SIG-M5 treated with dmso at 0.1 percent for 504 hours (cell line): ENCODE data around the gene LYPD4.

Experiments
- DNase-seq: peaks from one replicate; lab custom pipeline; 2025; ENCODE audit not compliant: unreplicated experiment; lab: John Stamatoyannopoulos, UW

LYPD4 gene, protein sequence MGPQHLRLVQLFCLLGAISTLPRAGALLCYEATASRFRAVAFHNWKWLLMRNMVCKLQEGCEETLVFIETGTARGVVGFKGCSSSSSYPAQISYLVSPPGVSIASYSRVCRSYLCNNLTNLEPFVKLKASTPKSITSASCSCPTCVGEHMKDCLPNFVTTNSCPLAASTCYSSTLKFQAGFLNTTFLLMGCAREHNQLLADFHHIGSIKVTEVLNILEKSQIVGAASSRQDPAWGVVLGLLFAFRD

DNA sequence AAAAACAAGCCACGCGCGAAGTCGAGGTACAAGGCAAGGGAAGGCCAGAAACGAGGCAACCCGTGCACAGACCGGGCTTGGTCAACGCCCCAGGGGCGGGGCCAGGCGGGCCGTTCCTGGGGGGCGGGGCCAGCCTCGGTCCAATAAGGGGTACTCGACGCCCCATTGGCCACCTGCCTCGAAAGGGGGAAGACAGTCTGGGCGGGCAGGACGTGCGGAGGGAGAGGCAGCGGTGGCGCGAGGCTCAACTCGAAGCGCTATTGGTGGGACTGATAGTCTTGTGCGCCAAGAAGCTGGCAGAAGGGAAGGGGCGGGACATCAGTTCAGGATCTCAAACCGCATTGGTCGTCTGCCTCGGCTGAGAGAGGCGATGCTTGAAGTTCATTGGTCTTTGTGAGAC is at the start of gene LYPD4:
TSS of gene LYPD4 (minus strand) at position 83 of the 400 bp plus-strand sequence. CDS start 5,398 bp downstream, outside the sequence.
- no peak for DNase-seq

GRCh38 chr19:41893899-41894298 is 49.4 kb upstream of the LYPD4 start:
- DNase-seq = no peak

- no peak for DNase-seq
Measured at GRCh38 chr19:41892173-41892902, 47.9 kb upstream of the LYPD4 start.

DNA sequence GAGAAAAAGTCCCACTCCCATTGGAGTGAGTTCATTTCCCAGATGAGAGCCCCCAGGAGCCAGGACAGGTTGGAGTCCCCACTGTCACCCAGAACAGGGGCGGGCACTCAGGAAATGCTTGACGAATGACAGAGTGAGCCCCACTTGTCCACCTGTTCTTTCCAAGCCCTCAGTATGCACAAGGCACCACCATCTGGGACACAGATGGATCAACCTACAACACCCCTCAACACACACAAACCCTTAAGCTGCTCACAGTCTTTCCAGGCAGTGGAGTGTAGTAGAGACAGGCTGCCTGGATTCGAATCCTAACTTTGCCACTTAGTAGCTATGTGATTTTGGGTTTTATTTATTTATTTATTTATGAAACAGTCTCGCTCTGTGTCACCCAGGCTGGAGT is 46.5 kb upstream of the LYPD4 start:
- DNase-seq = no peak

DNA sequence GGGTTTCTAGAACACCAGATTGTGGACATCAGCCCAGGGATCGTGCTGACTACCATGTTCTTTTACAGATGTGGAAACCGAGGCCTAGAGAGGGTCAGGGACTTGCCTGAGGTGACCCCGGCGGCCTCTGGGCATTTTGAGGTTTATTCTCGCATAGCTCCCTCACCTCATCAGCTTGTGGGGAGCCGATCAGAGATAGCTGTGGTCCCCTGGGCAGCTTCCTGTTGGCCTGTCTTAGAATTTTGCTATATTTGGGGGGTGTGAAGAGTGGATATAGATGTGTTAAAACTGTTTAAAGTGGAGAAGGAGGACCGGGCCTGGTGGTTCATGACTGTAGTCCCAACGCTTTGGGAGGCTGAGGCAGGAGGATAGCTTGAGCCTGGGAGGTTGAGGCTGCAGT is 45.4 kb upstream of the LYPD4 start:
- no peak for DNase-seq

DNA sequence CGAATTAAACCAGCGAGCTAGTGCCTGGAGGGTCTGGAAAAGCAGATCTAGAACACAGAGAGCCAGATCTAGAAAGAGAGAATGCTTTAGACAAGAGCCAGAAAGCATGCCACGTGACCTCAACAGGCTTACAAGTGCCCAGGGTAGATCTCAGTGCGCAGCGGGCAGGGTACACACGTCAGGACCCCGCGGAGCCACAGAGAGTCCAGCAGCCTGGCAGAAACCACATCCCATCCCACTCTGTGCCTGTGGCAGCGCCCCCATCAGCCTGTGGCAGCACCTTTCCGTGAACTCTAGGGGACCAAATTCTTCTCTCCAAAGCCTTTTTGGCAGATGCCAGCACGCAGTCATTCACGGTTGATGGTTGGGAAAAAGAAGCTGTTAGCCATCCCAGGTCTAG is 44.4 kb upstream of the LYPD4 start:
- DNase-seq = no peak

- DNase-seq = no peak
Measured at GRCh38 chr19:41887711-41888382, 43.4 kb upstream of the LYPD4 start.

GRCh38 chr19:41886761-41887710 is 42.6 kb upstream of the LYPD4 start:
- DNase-seq = no peak

DNA sequence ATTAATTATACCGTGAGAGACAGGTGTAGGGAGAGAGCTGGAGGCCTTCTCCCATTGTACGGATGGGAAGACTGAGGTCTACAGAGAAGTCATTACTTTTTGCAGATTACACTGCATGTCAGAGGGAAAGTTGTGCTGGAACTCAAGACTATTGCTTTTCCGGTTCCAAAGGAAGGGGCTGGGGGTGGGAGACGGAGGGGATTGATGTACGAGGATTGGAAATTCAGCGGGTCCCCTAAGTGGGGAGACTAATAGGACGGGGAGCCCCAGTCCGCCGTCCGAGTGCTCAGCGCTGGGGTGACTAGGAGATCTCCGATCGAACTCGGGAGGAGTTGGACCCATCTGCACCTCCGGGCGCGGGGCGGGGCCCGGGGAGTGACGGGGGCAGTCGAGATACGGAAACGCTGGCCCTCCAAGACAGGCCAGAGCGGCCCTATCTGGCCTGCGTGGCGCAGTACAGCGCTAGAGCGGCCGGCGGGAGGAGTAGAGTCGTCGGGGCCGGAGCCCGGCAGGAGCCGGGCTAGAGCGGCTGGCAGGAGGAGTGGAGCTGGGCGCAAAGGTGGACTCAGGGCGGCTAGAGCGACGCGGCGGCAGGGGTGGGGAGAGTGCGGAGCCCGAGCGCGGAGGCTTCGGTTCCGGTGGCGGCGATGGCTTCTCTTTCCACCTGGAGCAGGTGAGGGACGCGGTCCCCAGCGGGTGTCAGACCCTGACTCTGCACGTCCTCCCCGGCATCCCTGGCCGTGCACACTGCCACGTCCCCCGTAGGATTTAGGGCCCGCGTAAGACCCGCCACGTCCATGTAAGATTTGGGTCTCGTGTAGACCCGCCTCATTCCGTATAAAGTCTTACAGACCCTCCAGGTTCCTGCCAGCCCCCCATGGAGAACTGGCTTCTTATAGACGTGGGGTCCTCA is 39.6 kb upstream of the LYPD4 start:
- peak; percentile 96 for DNase-seq

GRCh38 chr19:41883463-41883820 is 39.0 kb upstream of the LYPD4 start:
- no peak for DNase-seq

DNA sequence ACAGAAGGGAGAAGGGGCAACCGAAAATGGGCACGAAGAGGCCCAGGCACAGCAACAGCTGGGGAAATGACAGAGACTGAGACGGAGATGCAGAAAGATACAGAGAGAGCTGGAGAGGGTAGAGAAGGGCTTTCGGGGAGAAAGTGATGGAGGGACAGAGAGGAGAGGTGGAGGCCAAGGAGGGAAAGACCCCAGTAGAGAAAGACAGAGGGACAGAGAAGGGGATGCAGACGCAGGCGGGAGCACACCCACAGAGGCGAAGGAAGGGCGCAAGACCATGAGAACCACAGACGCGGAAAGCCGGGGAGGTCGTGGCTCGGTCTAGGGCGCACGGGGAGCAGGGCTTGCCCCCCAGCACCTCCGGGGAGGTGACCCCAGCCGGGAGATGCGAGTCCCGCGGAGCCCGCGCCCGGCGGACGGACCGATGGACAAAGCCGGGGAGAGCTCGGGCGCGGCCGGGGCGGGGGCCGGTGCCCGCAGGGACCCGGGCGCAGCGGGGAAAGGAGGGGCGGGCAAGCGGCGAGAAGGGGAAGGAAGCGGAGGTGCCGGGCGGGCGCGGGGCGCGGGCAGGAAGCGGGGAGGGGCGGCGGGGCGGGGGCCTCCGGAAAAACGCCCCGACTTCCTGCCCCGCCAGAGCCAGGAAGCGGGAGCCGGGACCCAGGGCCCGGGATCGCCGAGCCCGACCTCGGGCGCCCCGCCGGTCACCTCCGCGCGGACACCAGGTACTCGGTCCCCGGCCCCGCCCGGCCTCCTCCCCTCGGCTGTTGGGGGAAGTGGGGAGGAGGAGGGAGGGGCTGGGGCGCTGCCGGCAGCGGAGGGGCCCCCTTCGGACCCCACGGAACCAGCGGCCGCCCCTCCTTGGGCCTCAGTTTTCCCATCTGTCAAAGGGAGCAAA is 38.3 kb upstream of the LYPD4 start, which contains the start of gene ARHGEF1:
TSS of gene ARHGEF1 (plus strand) at position 617 of the 895 bp plus-strand sequence. CDS start 4,899 bp downstream, outside the sequence.
- peak; percentile 39 for DNase-seq

DNA sequence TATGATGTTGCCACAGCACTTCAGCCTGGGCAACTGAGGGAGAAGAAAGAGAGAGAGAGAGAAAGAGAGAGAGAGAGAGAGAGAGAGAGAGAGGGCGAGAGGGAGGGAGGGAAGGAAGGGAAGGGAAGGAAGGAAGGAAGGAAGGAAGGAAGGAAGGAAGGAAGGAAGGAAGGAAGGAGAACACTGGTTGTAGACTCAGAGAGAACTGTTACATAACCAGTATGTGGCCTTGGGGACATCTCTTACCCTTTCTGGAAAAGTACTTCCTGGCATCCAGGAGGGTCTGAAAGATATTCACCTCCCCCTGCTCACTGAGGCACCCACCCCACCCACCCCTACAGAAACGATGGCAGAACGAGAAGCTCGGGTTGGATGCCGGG is 35.8 kb upstream of the LYPD4 start:
- no peak for DNase-seq

DNA sequence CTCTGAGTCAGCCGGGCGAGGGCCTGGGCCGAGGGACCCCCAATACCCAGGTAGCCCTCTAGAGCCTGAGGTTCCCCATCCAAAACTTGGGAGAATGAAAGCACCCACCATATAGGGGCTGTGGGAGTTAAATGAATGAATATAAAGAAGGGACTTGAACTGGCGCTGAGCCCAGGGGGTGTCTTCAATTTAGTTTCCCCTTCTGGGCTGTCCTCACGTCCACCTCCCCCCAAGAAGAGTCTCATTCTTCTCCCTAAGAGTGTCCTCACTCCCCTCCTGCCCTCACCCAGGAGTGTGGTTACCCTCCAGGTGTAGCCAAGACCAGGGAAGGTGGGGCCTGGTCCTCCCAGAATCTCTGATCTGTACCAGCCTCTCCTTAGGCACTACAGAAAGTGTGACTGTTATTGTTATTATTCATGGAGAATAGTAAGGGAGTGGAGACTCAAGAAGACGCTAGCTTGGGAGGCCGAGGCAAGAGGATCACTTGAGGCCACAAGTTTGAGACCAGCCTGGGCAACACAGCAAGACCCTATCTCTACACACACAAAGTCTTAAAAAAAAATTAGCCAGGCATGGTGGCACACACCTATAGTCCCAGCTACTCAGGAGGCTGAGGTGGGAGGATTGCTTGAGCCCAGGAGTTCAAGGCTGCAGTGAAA is 35.3 kb upstream of the LYPD4 start:
- DNase-seq = no peak

DNA sequence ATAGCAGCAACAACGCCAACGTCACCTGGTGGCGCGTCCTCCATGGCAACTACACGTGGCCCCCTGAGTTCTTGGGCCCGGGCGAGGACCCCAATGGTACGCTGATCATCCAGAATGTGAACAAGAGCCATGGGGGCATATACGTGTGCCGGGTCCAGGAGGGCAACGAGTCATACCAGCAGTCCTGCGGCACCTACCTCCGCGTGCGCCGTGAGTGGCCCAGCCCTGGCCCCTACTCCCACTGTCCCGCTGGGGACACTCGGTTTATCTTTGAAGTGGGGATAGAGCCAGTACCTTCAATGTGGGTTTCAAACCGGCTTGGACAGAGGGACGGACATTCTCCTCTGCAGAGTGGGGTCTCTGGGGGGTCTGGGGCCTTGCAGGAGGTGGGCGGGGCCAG is 34.6 kb upstream of the LYPD4 start:
- no peak for DNase-seq

DNA sequence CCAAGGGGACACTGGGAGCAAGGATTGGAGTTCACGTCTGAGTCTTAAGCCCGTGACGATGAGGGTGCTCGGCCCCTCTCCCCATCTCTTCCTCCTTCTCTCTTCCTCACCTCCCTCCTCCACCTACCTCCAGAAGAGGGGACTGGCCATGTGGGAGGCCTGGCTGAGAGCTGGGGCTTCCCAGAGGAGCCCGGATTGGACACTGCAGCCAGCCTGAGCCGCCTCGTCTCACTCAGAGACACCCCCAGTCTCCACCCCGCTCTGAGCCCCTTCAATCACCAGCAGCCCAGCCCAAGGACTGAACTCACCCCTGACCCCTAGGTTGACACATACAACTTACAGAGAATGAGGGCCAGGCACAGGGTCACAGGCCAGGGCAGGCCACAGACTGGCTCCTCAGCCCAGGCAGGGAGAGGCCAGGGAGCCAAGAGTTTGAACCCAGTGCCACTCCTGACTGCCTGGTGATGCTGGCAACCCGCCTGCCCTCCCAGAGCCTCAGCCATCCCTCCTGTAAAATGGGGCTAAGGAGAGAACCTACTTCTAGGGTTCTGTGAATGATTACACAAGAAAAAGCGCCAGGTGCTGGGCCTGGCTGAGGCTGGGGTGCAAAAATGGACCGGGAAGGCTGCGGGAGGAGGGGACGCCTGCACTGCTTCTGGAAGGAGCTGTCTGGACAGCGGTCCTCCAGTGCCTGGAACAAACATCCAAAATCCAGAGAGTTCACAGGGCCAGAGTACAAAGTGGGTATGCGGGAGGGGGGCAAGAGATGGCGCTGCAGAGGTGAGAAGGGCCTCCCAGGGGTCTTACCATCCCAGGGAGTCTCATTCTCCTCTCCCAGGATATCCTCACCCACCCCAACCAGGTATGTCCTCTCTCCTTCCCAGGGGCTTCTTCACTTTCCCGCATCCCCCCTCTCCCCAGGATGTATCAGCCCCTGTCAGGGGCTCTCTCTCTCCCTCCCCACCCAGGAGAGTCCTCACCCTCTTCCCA is 33.7 kb upstream of the LYPD4 start:
- DNase-seq = no peak

DNA sequence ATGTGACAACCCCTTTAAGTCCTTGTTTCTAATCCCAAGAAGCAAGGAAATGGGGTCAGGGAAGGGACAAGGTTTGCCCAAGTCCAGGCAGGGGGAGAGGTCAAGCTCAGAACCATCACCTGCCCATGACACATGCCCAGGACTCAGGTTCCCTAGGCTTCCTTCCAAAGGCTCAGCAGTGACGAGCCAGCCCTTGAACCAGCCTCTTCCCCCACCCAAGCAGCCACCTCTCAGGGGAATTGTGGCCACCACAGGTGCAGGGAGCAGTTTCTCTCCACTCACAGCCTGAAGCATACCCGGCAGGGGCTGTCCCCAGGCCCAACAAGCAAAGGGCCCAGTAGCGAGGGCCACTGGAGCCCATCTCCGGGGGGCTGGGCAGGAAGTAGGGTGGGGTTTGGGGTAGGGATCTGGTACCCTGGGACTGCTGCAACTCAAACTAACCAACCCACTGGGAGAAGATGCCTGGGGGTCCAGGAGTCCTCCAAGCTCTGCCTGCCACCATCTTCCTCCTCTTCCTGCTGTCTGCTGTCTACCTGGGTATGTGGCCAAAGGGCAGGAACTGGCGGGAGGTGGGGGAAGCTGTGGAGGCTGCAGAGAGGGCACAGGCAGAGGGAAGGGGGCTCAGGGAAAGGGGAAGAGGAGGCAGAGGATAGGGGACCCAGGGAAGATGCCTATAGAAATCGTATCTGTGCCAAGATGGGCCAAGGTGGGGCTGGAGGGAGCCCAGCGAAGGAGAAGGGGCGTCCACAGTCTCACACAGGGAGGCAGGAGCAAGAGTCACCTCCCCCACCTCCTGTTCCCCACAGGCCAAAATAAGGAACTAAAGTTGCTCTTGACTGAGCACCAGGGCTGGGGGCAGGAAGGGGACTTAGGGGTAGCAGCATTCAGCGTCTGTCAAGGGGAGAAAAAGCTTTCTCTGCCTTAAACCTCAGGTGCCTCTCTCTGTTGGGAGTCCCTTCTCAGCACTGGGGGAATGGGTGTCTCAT is 32.7 kb upstream of the LYPD4 start, which contains the start of gene CD79A:
TSS of gene CD79A (plus strand) at position 433 of the 986 bp plus-strand sequence. CDS start at position 459, 26 bp downstream.
- DNase-seq = peak; percentile 70
